ENCODE measurements around the gene FAM107A. TPM values are rescaled to one million over a fixed set of nuclear protein-coding genes. Genes with fewer than 3 reads are reported as not detected.
A peak's percentile ranks its signal among the peaks of the same experiment; 100 is the strongest.

The FAM107A gene
- total RNA-seq, 1 donor from 2014 or later, result not detected

- DNase-seq (ENCODE audit: low read depth) (peak; percentile 60), FAIRE-seq (no peak)
- H3K4me1 ChIP-seq (ENCODE audit: insufficient read depth, low read length), result peaks cover 3% of the 10 kb centered on the region
- H3K9me3 ChIP-seq (ENCODE audit: insufficient read depth, low read depth, low read length), result no peaks in the 10 kb centered on the region
- H3K27me3 Mint-ChIP-seq (ENCODE audit: low read depth, unreplicated experiment), result peaks cover 7% of the 10 kb centered on the region
- no peaks in the 10 kb centered on the region for H3K36me3 ChIP-seq (ENCODE audit: insufficient read depth, low read length)
- H3K27me3 ChIP-seq (ENCODE audit: insufficient read depth, low read length), result no peaks in the 10 kb centered on the region
- H3K9ac ChIP-seq (ENCODE audit: low read length), result no peak overlapping the region
- H3K36me3 Mint-ChIP-seq (ENCODE audit: low read depth, unreplicated experiment), result no peaks in the 10 kb centered on the region
- no peak overlapping the region for H3K4me3 Mint-ChIP-seq (ENCODE audit: unreplicated experiment)
- no peak overlapping the region for H3K27ac ChIP-seq (ENCODE audit: low read depth, low read length)
- no peak overlapping the region for H2AFZ ChIP-seq (ENCODE audit: low read depth, low read length)
- no peaks in the 10 kb centered on the region for H3K79me2 ChIP-seq (ENCODE audit: insufficient read depth, low read length)
- peaks cover 3% of the 10 kb centered on the region for H3K9me3 Mint-ChIP-seq (ENCODE audit: unreplicated experiment)
- TF ChIP-seq CTCF (IDR thresholded peaks at IDR 0.05; ENCODE audit: insufficient read depth, low read depth, low read length) (no peak), EZH2 (IDR thresholded peaks at IDR 0.05; ENCODE audit: insufficient read depth, low read length) (no peak)
- H3K4me2 ChIP-seq (ENCODE audit: low read length), result no peak overlapping the region
- peaks cover 3% of the 10 kb centered on the region for H3K4me1 Mint-ChIP-seq (ENCODE audit: low read depth, unreplicated experiment)
- no peak overlapping the region for H3K27ac Mint-ChIP-seq (ENCODE audit: unreplicated experiment)
- H3K4me3 ChIP-seq (ENCODE audit: insufficient read depth, low read depth, low read length), result no peak overlapping the region
- no peaks in the 10 kb centered on the region for H4K20me1 ChIP-seq (ENCODE audit: insufficient read depth, low read length)
Observed at GRCh38 chr3:58544541-58544940, 32.6 kb downstream of the FAM107A start.

GRCh38 chr3:58540176-58540858, 36.9 kb downstream of the FAM107A start:
- Histone ChIP-seq H3K27ac (ENCODE audit: low read depth, low read length) (no peak overlapping the region), H3K4me1 (ENCODE audit: insufficient read depth, low read length) (peaks cover 10% of the 10 kb centered on the region), H3K36me3 (ENCODE audit: insufficient read depth, low read length) (no peaks in the 10 kb centered on the region), H3K4me2 (ENCODE audit: low read length) (peak overlapping the region; percentile 36), H3K79me2 (ENCODE audit: insufficient read depth, low read length) (no peaks in the 10 kb centered on the region), H4K20me1 (ENCODE audit: insufficient read depth, low read length) (no peaks in the 10 kb centered on the region), H3K4me3 (ENCODE audit: insufficient read depth, low read depth, low read length) (no peak overlapping the region), H3K9ac (ENCODE audit: low read length) (no peak overlapping the region), H2AFZ (ENCODE audit: low read depth, low read length) (no peak overlapping the region), H3K27me3 (ENCODE audit: insufficient read depth, low read length) (no peaks in the 10 kb centered on the region), H3K9me3 (ENCODE audit: insufficient read depth, low read depth, low read length) (no peaks in the 10 kb centered on the region)
- FAIRE-seq, result no peak
- no peaks in the 10 kb centered on the region for H3K36me3 Mint-ChIP-seq (ENCODE audit: low read depth, unreplicated experiment)
- peaks cover 13% of the 10 kb centered on the region for H3K4me1 Mint-ChIP-seq (ENCODE audit: low read depth, unreplicated experiment)
- H3K9me3 Mint-ChIP-seq (ENCODE audit: unreplicated experiment), result no peaks in the 10 kb centered on the region
- DNase-seq (ENCODE audit: low read depth), result no peak
- peaks cover 3% of the 10 kb centered on the region for H3K27me3 Mint-ChIP-seq (ENCODE audit: low read depth, unreplicated experiment)
- no peak overlapping the region for H3K4me3 Mint-ChIP-seq (ENCODE audit: unreplicated experiment)
- no peak for TF ChIP-seq CTCF (IDR thresholded peaks at IDR 0.05; ENCODE audit: insufficient read depth, low read depth, low read length)
- no peak for TF ChIP-seq EZH2 (IDR thresholded peaks at IDR 0.05; ENCODE audit: insufficient read depth, low read length)
- no peak overlapping the region for H3K27ac Mint-ChIP-seq (ENCODE audit: unreplicated experiment)

GRCh38 chr3:58539626-58540025, 37.6 kb downstream of the FAM107A start:
- no peak for DNase-seq (ENCODE audit: low read depth)
- Histone ChIP-seq H3K9me3 (ENCODE audit: insufficient read depth, low read depth, low read length) (no peaks in the 10 kb centered on the region), H3K27me3 (ENCODE audit: insufficient read depth, low read length) (no peaks in the 10 kb centered on the region), H3K27ac (ENCODE audit: low read depth, low read length) (no peak overlapping the region), H3K4me1 (ENCODE audit: insufficient read depth, low read length) (peaks cover 10% of the 10 kb centered on the region), H3K9ac (ENCODE audit: low read length) (no peak overlapping the region), H3K4me3 (ENCODE audit: insufficient read depth, low read depth, low read length) (no peak overlapping the region), H2AFZ (ENCODE audit: low read depth, low read length) (no peak overlapping the region), H3K79me2 (ENCODE audit: insufficient read depth, low read length) (no peaks in the 10 kb centered on the region), H3K36me3 (ENCODE audit: insufficient read depth, low read length) (no peaks in the 10 kb centered on the region), H3K4me2 (ENCODE audit: low read length) (peak overlapping the region; percentile 36), H4K20me1 (ENCODE audit: insufficient read depth, low read length) (no peaks in the 10 kb centered on the region)
- no peak overlapping the region for H3K27ac Mint-ChIP-seq (ENCODE audit: unreplicated experiment)
- TF ChIP-seq EZH2 (IDR thresholded peaks at IDR 0.05; ENCODE audit: insufficient read depth, low read length), result no peak
- TF ChIP-seq CTCF (IDR thresholded peaks at IDR 0.05; ENCODE audit: insufficient read depth, low read depth, low read length), result no peak
- H3K27me3 Mint-ChIP-seq (ENCODE audit: low read depth, unreplicated experiment), result peaks cover 3% of the 10 kb centered on the region
- no peak for FAIRE-seq
- peaks cover 13% of the 10 kb centered on the region for H3K4me1 Mint-ChIP-seq (ENCODE audit: low read depth, unreplicated experiment)
- H3K36me3 Mint-ChIP-seq (ENCODE audit: low read depth, unreplicated experiment), result no peaks in the 10 kb centered on the region
- no peak overlapping the region for H3K4me3 Mint-ChIP-seq (ENCODE audit: unreplicated experiment)
- no peaks in the 10 kb centered on the region for H3K9me3 Mint-ChIP-seq (ENCODE audit: unreplicated experiment)

All from astrocyte (in vitro differentiated cells and primary cell).